ENCODE measurements around the gene B4GALT3.

DNA sequence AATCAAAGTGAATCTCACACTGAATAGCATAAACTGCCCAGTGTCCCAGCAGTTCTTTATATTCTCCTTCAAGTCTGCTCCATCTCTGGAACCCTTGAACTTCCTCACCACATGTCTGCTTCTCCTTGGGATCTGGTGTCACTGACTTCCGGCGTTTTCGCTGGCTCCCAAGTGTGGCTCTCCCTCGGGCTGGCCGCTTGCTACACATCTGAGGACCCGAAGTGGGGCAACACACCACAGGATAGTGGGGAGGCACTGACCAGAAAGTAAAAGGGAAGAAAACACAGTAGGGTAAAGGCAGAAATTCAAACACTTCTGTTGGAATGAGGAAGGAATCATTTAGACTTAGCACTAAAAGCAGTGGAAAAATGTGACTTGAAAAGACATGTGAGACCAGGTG lies 54.3 kb downstream of the B4GALT3 start:
- no peak for TF ChIP-seq RAD21 (conservative IDR thresholded peaks at IDR 0.05)
- no peak for TF ChIP-seq EP300 (conservative IDR thresholded peaks at IDR 0.05; ENCODE audit: poor library complexity, severe bottlenecking)
- TF ChIP-seq, protein P1, sequence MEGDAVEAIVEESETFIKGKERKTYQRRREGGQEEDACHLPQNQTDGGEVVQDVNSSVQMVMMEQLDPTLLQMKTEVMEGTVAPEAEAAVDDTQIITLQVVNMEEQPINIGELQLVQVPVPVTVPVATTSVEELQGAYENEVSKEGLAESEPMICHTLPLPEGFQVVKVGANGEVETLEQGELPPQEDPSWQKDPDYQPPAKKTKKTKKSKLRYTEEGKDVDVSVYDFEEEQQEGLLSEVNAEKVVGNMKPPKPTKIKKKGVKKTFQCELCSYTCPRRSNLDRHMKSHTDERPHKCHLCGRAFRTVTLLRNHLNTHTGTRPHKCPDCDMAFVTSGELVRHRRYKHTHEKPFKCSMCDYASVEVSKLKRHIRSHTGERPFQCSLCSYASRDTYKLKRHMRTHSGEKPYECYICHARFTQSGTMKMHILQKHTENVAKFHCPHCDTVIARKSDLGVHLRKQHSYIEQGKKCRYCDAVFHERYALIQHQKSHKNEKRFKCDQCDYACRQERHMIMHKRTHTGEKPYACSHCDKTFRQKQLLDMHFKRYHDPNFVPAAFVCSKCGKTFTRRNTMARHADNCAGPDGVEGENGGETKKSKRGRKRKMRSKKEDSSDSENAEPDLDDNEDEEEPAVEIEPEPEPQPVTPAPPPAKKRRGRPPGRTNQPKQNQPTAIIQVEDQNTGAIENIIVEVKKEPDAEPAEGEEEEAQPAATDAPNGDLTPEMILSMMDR (IDR thresholded peaks at IDR 0.05; ENCODE audit: poor library complexity, severe bottlenecking) = no peak
- TF ChIP-seq EZH2 (IDR thresholded peaks at IDR 0.05; ENCODE audit: borderline replicate concordance, insufficient read depth, low read length, poor library complexity, severe bottlenecking) = no peak
- TF ChIP-seq, protein P2, sequence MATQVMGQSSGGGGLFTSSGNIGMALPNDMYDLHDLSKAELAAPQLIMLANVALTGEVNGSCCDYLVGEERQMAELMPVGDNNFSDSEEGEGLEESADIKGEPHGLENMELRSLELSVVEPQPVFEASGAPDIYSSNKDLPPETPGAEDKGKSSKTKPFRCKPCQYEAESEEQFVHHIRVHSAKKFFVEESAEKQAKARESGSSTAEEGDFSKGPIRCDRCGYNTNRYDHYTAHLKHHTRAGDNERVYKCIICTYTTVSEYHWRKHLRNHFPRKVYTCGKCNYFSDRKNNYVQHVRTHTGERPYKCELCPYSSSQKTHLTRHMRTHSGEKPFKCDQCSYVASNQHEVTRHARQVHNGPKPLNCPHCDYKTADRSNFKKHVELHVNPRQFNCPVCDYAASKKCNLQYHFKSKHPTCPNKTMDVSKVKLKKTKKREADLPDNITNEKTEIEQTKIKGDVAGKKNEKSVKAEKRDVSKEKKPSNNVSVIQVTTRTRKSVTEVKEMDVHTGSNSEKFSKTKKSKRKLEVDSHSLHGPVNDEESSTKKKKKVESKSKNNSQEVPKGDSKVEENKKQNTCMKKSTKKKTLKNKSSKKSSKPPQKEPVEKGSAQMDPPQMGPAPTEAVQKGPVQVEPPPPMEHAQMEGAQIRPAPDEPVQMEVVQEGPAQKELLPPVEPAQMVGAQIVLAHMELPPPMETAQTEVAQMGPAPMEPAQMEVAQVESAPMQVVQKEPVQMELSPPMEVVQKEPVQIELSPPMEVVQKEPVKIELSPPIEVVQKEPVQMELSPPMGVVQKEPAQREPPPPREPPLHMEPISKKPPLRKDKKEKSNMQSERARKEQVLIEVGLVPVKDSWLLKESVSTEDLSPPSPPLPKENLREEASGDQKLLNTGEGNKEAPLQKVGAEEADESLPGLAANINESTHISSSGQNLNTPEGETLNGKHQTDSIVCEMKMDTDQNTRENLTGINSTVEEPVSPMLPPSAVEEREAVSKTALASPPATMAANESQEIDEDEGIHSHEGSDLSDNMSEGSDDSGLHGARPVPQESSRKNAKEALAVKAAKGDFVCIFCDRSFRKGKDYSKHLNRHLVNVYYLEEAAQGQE (IDR thresholded peaks at IDR 0.05; ENCODE audit: borderline replicate concordance) = no peak
- TF ChIP-seq POLR2AphosphoS5 (IDR thresholded peaks at IDR 0.05) = no peak
